NCI-H2171 (cell line): ENCODE results near the gene MSRB2.
"Not testable (repeated sequence)": the region's sequence is repeated elsewhere in the genome, so short reads cannot be mapped to it uniquely, and the experiment has no call there.

ENCODE experiments used
- DNase-seq: peaks from one replicate; lab custom pipeline; 2025; lab: John Stamatoyannopoulos, UW

The MSRB2 gene

DNA sequence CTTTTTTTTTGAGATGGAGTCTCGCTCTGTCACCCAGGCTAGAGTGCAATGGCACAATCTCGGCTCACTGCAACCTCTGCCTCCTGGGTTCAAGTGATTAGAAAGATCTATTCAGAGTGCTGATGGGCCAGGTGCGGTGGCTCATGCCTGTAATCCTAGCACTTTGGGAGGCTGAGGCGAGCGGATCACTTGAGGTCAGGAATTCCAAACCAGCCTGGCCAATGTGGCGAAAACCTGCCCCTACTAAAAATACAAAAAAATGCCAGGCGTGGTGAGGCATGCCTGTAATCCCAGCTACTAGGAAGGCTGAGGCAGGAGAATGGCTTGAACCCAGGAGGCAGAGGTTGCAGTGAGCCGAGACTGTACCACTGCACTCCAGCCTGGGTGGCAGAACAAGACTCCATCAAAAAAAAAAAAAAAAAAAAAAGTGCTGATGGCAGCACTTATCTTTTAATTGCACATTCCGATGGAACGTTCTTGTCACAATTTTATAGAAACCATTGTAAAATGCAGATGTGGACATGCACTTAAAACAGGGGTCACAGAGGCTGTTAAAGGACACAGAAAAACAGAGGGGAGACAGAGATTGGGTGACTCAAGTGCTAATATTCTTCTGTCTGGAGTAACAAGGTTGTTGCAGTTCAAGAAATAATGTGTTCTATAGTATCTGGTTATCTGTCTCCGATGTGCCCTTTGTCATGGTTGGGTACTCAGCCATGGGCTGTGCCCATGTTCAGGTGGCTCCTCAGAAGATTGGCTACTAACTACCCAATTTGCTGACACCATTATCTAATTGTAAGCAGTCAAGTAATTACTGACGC, 25.1 kb upstream of the MSRB2 start:
- DNase-seq: not testable (repeated sequence)

DNA sequence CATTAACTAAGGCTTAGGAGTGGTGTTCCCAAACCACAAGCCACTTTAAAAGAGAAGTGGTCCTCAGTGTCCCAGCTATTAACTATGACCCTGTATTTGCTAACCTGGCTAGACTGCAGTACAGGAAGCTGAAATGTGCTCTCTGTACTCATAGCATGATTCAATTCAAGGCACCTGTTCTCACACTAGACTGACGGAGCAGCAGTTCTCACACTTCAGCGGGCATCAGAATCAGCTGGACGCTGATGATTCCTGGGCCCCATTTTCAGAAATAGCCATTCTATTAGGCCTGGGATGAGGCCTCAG, 24.5 kb upstream of the MSRB2 start:
- no peak for DNase-seq

DNA sequence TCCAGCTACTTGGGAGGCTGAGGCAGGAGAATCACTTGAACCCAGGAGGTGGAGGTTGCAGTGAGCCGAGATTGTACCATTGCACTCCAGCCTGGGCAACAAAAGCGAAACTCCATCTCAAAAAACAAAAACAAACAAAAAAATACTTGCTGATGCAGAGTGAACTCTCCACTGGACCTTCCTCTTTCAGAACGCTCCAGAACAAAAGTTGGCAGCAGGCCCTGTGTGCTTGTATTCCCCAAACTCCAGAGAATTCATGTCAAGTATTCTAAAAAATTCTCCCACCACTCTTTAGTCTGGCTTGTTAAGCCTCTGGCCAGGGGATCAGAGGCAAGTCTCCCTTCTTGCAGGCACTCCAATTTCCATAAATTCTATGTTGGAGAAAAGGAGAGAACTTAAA, 22.8 kb upstream of the MSRB2 start:
- DNase-seq: not testable (repeated sequence)

DNA sequence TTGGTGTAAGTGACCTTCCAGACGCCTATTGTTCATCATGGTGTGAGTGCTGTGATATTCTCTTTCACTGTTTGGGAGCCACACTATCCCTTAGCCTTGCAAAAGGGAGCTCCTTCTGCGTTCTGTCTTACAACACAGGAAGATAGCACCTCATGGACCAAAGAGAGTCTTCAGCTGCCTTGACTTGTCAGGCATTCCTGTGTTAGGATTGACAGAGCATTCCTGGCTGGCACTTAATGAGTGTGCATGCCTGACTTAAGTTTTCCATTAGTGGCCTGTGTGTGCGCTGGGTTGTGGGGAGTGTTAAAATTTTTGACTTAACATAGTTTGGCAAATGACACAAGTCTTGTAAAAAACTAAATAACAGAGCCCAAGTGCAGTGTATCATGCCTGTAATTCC, 21.9 kb upstream of the MSRB2 start:
- DNase-seq: no peak

DNA sequence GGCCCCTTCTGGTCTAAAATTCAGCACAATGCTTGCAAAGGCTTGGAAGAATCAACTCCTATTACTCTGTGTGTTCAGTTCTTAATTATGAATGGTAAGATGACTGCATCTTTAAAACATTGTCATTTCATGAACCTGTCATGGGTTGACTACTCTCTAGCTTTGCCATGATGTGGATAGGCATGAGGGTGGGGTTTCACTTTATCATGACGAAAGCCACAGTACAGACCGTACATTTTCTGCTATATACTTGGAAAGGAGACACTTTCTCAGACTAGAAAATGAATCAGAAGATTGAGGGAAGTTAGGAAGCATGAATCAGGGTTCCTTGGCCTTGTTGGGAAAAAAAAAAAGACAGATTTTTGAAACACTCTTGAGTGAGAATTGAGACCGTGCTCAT, 19.7 kb upstream of the MSRB2 start:
- no peak for DNase-seq

DNA sequence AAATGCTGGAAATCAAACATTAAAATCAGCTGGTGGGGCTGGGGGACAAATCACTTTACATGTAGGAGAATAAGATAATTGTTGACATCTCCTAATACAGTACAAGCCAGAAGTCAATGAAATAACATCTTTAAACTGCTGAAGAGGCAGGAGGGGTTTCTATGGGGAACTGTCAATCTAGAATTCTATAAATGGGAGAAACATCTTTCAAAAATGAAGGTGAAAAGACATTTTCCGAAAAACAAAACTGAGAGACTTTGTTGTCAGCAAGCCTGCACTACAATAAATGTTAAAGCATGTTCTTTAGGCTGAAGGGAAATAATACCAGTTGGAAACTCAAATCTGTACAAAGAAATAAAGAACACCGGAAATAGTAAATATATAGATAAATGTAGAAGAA, 17.3 kb upstream of the MSRB2 start:
- no peak for DNase-seq

DNA sequence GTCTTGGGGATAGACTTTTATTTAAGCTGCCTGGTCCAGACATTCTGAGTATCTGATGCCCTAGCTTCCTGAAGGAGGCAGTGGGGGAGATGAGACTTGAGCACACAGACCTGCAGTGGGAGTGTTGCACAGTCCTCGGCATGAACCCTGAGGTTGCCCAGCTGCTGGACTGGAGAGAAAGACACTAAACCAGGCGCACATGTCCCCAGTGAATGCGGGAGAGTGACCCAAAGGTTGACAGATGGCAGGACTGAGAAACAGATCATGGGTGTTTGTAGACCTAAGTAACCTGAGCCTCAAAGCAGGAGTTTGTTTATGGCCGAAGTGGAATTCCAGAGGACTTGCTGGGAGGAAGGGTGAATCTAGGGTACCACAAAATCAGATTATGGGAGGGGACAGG, 15.7 kb upstream of the MSRB2 start:
- no peak for DNase-seq

DNA sequence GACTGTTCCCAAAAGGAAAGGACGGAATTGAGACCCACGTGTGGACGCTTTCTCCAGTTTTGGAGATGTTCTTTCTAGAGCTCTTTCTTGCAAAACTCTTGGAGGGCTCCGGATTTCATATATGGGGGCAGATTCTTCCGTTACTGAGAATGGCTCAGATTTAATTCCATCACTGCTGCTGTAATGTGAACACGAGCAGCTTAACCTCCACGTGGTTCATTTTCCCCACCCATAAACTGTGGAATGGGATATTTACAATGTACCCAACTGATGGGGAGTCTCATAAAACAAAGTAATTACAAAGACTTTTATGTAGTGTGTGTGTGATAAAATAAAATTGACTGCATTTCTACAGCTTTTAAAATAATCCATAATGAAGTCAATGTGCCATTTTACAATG, 15.1 kb upstream of the MSRB2 start:
- DNase-seq: no peak

DNA sequence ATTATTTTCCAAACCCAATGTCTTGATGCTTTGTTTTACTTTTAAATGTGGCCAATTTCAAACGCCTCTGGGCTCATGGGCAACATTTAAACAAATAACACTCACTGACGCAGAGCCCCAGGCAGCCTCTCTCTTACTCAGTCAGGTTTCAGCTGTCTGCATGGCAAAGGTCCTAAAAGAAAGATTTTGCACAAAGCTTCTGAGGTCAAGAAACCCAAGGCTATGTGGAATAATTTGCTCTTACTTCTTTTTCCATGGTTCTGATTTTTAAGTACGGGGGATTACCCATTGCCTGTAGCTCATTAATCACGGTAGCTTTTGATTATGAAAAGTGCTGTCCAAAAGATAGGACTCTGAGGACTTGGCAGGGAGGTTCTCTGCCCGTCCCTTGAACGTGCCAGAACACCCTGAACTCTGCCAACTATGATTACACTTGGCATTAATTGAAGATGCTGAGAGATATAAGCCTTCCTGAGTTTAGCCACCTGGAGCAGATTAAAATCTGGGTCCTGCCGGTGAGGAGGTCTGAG, 14.1 kb upstream of the MSRB2 start:
- no peak for DNase-seq

DNA sequence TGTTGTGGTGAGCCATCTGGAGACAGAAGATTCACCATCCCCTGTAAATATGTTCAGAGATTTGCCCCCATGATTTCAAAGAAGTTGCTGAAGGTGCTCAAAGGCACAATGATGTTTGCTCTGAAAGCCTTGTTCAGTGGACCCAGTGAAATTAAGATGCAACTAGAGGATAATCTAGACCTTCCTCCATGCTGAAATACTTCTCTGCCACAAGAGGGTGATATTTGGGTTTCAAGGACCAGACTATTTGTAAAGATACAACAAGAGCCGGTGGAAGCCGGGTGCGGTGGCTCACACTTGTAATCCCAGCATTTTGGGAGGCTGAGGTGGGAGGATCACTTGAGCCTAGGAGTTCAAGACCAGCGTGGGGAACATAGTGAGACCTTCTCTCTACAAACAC, 13.5 kb upstream of the MSRB2 start:
- DNase-seq: no peak

DNA sequence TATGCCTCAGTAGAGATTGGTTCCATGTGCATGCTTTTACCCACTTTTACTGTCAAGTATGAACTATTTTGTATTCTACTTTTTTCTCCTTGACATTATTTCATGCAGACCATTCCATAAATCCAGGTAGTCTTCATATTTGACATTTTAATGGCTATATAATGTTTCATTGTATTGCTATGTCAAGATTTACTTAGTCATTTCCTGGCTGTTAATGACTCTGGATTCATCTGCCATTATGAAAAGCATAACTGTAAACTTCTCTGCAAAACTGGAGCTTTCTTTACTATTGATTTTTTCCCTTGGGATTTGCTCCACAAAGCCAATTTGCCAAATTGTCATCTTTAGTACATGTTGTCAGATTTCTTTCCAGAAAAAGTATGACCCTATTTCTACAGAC, 6.8 kb upstream of the MSRB2 start:
- DNase-seq: no peak

DNA sequence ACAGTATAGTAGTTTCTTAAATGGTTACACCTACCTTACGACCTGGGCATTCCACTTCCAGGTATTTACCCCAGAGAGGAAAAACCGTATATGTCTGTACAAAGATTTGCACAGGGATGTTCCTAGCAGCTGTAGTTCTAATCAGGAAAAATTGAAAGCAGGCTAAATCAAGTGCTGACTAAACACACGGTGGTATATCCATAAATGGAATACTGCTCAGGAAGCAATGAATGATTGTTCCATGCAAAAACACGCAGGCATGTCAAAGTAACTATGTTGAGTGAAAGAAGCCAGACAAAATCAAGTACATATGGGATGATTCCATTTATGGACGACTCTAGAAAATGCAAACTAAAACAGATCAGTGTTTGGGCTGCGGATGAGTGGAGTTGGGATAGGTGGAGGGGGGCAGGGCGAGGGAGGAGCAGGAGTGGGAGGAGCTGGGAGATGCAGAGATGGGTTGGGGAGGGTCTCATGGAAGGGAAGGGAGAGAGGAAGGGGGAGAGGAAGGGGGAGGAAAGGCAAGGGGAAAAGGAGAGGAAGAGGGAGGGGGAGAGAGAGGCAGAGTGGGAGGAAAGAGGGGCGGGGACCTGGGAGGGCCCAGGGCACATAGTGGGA, 484 bp upstream of the MSRB2 start:
- no peak for DNase-seq

DNA sequence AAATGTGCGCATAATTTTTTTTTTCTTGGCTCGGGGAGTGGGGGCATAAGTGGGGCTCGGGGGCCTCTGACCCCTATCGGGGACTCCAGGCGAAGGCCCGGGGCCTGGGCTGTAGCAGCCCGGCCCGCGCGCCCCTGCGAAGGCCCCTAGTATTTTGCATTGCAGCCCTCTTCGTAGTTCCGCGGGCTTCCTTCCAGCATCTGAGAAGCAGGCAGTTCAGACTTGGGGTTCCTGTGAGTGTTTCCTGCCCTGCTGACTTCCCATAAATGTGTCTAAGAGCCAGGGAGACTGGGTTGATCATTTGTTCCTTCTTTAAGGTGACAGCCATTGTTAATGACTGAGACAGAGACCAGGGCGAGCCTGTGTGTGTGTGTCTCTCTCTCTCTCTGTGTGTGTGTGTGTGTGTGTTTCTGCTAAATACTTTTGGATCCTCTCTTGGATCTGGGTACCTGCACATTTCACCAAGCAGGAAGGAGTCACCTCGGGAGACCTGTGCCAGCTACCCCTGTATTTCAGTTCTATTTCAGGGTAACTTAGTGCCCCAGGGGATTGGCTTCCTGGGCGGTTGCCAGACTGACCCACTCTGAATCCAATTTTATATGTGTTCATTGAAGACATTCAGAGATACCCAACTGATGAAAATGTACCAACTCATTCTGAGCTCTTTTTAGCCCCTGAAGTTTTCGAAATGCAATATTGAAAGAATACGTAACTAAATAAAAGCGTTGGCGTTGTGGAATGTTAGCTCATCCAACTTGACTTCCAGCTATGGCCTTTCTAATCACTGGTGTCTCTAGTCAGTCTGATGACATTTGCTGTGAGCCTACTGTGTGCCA, 805 bp downstream of the MSRB2 start:
- DNase-seq: no peak

DNA sequence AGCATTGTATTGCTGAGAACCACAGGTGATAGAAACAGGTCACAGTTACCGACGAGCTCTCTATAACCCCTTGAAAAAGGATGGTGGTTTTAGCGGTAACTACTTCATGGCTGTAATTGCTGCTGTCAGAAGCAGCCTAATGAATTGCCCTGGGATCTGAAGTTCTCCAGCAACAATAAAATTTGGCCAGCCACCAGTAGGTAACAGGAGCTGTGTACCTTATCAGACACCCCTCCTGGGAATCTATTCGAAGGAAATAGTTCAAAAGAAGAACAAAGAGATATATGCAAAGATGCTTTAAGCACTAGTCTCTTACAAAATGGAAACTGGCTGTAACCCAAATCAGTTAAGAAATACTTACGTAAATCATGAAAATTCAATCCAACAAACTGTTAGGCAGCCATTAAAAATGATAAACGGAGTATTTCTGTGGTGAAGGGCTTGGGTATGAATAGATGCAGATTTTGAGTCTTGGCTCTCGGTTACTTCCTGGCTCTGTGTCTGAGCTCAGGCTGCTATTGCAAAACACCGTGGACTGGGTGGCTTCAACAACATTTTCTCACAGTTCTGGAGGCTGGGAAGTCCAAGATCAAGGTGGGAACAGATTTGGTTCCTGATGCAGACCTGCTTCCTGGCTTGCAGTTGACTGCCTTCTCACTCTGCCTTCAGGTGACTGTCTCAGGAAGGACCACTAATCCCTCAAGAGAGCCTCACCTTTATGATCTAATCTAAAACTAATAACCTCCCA, 1.6 kb downstream of the MSRB2 start:
- no peak for DNase-seq

DNA sequence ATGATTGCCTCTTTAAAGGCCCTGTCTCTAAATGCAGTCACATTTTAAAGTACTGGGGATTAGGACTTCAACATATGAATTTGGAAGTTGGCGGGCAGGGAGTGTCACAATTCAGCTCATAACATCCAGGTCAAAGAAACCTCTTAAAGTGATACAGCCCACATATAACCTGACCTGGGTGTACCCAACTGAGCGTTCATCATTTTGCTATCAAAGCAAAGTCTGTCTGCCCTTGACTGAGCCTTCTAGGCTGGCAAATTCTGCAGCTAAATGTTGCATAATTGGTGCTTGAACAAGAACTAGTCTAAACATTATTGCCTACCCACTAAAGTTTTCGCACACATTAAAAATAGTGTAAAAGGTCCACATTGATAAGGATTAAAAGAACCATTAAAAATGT, 3.7 kb downstream of the MSRB2 start:
- no peak for DNase-seq

DNA sequence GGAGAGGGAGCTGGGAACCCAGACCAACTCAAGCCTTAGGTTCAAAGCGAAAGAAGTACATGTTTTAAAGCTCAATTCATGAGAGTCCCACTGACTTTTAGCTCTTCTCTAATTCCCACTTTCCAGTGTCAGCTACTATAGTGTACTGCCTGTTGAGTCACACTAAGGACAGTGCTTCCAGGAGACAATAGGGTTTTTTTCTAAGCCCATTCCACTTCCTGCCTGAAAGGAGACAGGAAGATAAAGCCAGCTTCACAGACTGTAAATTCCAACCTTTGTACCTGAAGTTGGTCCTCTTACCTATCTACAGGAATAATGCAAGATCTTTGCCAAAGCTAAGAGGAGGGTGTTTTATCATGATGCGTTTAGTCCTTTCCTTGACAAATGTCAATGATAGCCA, 4.4 kb downstream of the MSRB2 start:
- DNase-seq: no peak

DNA sequence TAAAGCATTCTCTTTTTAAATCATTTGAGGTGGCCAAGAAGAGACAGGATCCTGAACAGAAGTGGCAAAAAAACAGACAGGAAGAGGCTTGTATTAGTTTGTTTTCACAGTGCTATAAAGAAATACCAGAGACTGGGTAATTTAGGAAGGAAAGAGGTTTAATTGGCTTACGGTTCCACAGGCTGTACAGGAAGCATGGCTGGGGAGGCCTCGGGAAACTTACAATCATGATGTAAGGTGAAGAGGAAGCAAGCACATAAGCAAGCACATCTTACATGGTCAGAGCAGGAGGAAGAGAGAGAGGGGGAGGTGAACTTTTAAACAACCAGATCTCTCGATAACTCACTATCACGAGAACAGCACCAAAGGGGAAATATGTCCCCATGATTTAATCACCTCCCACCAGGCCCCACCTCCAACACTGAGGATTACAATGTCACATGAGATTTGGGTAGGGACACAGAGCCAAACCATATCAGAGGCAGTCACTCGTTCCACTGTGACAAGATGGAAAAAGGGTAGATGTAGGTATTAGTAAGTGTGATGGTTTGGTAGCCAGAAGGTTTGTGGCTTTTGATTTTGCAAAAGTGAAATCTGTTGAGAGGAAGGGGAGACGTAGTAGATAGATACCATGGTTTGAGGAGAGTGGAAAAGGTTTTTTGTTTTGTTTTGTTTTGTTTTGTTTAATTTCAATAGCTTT, 5.1 kb downstream of the MSRB2 start:
- DNase-seq: no peak

DNA sequence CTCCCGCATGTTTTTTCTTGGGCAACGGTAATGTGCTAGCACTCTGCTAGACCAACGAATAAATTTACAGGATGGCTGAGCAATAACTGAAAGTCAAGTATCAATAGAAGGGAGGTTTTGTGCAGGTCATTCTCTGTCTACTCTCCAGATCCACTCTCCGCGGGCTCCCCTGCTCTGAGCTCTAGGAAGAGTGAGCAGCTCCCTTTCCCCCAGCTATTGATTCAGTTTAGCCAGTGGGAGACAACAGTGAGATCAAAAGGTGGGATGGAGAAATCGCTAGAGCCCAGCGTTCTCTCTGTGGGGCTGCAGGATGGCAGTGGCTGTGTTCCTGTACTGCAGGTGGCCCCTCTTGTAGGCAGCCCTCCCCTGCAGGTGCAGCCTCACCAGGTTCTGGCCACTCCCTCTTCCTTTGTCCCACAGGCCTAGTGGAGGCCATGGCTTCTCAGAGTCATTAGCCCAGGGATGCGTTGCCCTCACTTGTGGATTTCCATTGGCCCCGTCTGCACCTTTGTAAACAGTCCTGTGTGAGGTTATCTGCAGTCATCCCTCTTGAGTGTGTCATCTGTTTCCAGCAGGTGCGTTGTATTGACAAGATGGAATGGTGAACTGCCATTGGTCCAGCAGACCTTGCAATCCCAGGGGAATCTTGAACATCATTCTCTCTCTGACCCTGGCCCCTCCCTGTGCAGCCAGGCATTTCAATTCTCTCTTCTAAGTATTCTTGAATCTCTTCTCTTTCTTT, 11.1 kb downstream of the MSRB2 start:
- DNase-seq: no peak

DNA sequence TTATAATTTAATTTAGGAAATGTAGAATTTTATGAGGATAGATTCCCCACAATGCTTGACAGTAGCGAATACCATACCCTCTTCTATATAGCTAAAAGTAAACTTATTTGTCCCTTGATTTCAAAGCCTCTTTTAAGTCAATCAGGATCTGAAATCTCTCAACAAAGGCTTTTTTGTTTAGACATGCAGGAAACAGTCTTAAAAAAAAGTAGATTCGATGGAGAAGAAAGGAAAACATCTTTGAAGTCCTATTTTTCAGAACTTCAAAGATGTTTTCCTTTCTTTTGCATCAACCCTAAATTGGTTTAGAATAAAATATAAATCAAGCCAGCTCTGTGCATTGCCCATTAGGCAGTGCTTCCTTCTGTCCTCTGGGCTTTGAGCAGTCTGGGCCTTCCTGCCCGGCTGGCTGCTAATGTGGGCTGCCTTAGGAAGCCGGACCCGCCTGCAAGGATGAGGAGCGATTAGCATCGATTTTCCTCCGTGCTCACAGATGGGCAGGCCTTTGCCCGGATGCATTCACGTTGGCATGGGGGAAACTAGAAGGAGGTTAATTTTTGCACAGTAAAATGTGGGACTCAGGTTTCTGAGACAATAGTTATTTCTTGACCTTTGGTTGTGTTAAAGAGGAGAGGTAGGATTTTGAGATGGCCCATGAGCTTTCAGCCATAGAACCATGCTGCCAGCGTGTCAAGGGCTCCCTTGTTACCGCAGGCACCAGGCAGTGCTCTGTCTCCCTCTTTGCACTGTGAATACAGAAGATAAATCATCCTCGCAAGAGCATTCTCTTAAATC, 15.5 kb downstream of the MSRB2 start:
- DNase-seq: no peak
